GM18861 (cell line): Measurements from ENCODE around the gene GSTM2.

Experiments used
- ATAC-seq: cut with Tn5 transposase; IDR thresholded peaks from one replicate; pipeline ENCODE4 v1.9.1; 2021; ENCODE audit not compliant: unreplicated experiment

GSTM2 gene

DNA sequence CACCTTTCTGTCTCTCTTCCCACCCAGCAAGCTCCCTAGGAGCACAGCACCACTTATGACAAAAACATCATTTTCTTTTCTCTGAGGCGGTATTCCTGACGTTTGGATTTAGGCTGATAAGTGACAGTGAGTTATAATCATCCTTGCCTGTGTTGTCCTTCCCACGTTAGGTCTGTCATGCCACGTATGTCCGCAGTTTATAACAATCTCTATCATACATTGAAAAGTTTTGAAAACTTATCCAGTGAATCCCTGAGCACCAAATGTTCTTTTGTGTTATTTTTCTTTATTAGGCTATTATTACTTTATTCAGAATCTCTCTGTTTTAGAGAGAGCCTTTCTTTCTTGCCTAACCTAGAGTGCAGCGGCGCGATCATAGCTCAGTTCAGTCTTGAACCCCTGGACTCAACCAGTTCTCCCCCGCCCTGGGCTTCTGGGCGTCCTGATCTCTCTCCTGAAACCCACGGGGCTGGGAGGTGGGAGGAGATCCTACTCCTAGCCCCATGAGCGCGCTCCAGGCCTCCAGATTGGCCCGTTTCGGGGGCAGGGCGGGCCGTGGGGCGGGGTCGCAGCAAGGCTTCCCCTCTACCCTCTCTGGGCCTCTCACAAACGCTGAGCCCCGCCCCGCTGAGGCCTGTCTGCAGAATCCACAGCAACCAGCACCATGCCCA, at the start of gene GSTM2:
Gene GSTM2, plus strand, starts transcription at position 606 of the 671 bp plus-strand sequence. Its CDS starts 59 bp downstream, at position 665.
- ATAC-seq: peak; percentile 95

GRCh38 chr1:109618661-109619575, 48.9 kb upstream of the GSTM2 start:
- ATAC-seq: no peak

- ATAC-seq: peak; percentile 27
Observed at GRCh38 chr1:109619576-109620400, 48.1 kb upstream of the GSTM2 start, which contains the start of the genes AMPD2 and GNAT2. Gene AMPD2, plus strand, starts transcription at chr1:109619837. Its CDS starts 1,339 bp downstream, at chr1:109621176. Gene GNAT2, minus strand, starts transcription at chr1:109619616. Its CDS starts 6,746 bp downstream, at chr1:109612870.

DNA sequence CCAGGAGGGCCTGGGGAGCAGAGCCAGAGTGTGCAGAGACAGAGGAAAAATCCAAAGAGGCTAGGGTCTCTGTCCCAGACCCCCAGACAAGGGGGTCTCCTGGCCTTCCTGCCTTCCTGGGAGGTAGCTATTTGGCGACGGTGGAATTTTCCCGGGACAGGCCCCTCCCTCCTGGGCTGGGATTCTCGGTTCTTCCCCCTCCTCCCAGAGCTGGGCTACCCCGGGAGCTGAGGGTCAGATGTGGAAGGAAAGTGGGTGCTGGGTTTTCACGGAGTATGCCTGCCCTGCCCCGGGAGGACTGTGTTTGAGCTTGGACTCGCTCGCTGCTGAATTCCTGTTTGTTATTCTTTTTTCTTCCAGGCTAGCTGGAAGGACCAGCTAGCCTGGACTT, 47.5 kb upstream of the GSTM2 start:
- ATAC-seq: no peak

DNA sequence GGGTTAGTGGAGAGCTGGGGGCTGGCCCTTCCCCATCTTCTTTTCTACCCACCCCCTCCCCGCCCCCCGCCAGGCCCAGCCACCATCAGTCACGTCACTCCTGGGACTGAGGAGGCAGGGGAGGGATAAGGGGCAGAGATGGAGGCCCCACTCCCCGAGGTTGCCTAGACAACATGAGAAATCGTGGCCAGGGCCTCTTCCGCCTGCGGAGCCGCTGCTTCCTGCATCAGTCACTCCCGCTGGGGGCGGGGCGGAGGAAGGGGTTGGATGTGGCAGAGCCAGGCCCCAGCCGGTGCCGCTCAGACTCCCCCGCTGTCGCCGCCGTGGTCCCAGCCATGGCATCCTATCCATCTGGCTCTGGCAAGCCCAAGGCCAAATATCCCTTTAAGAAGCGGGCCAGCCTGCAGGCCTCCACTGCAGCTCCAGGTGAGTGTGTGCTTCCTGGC, 47.0 kb upstream of the GSTM2 start:
- peak; percentile 76 for ATAC-seq

GRCh38 chr1:109621379-109622136, 46.3 kb upstream of the GSTM2 start:
- no peak for ATAC-seq

- ATAC-seq: no peak
Observed at GRCh38 chr1:109622137-109622892, 45.5 kb upstream of the GSTM2 start.

DNA sequence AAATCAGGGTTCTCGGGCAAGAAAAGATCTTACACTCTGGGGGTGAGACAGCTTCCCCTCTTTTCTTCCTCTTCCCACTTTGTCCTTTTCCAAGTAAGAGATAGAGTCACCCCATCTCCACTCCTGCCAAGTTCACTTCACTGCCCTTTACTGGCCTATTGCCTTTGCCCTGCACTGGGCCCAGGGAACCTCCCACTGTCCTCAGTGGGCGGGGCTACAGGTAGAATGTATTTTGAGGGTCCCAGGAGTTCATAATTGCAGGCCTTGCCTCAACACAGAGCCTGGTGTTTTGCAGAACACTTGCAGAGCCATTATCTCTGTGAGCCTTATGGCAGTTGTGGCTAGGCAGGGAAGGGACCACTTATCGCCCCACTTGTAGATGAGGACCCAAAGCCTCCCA, 45.0 kb upstream of the GSTM2 start:
- ATAC-seq: no peak

DNA sequence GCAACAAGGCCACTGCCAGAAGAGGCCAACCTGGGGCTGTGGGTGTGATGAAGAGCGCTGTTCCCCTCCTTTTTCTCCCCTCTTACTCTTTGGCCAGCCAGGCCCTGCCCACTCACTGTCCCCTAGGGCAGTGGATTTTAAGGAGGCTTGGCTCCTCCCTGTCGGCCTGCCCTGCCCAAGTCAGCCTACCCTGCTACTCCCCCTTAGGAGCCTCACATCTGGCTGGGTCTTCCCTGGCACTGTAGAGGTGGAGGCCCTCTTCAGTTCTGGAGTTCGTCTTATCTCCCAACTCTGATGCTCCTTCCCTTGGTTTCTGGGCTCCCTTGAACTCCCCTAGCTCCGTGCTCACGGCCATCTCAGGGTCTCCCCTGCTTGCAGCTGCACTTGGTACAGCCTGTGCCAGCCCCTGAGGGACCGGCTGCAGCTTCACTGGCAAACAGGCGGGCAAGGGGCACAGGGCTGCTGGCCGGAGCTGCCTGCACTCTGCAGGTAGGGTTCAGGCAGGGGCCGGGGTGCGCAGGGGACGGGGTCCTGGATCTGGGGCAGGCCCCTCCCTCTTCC, 44.2 kb upstream of the GSTM2 start:
- ATAC-seq: no peak

DNA sequence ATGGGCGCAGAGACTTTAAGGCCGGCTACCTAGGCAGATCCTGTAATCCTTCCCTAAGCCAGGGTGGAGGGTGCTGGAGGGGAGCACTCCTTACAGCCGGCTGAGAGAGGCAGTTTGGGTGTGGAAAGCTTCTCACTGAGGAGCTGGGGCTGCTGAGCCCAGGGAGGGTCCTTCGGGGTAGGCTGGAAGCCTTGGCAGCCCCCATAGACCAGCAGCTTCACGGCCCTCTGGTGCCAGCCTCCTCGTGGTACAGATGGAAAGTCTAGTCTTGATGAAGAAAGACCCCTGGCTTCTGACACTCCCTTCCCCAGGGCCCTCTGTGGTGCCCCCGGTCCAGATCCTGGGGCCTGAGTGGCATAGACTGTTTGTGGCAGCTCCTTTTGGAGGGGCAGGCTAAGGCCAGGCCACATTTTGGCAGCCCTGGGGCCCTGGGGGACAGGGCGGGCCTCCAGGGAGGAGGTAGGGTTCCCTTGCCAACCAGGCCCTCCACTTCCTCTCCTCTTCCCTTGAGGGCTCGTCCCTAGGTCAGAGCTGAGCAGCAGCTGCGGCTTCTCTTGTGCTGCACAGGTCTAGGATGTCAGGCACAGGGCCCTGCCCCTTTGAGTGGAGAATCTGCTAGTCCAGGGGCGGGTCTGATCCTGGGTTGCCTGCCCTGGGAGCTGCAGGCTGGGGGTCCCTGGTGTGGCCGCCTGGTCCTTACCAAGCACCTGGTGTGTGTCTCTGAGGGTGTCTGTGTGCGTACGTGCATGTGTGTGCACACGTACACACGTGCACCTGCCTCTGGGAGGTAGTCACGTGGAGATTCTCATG, 43.5 kb upstream of the GSTM2 start:
- peak; percentile 28 for ATAC-seq

DNA sequence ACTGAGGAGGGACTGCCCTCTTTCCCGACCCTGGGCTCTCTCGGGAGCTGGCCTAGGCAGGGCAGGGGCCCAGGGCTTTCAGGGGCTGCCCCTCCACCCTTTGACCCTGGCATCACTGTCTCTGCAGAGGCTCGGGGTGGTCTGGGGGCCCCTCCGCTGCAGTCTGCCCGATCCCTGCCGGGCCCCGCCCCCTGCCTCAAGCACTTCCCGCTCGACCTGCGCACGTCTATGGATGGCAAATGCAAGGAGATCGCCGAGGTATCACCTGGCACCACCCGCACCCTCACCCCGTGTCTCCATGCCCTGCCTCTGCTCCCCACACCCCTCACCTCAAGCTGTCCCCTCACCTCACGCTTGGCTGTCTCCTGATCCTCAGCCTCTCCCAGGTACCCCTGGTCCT, 42.7 kb upstream of the GSTM2 start:
- no peak for ATAC-seq

DNA sequence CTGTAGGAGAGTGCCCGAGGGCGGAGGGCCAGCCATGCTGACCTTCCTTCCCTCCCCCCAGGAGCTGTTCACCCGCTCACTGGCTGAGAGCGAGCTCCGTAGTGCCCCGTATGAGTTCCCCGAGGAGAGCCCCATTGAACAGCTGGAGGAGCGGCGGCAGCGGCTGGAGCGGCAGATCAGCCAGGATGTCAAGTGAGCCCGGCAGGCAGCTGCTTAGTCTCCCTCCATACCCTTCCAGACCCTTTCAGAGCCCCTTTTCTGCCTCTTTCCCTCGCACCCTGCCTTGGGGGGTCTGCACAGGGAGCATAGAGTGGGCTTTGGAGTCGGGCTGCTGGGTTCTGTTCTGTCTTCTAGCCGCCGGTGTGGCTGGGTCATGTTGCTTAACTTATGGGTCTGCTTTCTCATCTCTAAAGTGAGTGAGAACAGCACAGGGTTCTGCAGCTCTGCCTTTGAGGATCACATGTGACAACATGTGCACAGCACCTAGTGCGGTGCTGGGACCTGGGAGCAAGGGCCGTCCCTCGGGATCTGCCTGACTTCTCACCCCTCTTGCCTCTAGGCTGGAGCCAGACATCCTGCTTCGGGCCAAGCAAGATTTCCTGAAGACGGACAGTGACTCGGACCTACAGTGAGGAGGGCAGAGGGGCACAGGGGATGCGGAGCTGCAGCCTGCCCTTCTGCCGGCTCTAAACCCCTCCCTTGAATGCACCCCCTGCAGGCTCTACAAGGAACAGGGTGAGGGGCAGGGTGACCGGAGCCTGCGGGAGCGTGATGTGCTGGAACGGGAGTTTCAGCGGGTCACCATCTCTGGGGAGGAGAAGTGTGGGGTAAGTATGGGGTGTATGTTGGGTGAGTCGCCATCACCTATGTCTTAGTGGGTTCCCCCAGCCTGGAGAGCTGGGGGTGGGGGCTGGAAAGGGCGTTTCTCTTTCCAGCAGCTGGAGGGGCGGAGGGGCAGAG, 42.0 kb upstream of the GSTM2 start:
- no peak for ATAC-seq

GRCh38 chr1:109626682-109627408, 41.0 kb upstream of the GSTM2 start:
- ATAC-seq: no peak

DNA sequence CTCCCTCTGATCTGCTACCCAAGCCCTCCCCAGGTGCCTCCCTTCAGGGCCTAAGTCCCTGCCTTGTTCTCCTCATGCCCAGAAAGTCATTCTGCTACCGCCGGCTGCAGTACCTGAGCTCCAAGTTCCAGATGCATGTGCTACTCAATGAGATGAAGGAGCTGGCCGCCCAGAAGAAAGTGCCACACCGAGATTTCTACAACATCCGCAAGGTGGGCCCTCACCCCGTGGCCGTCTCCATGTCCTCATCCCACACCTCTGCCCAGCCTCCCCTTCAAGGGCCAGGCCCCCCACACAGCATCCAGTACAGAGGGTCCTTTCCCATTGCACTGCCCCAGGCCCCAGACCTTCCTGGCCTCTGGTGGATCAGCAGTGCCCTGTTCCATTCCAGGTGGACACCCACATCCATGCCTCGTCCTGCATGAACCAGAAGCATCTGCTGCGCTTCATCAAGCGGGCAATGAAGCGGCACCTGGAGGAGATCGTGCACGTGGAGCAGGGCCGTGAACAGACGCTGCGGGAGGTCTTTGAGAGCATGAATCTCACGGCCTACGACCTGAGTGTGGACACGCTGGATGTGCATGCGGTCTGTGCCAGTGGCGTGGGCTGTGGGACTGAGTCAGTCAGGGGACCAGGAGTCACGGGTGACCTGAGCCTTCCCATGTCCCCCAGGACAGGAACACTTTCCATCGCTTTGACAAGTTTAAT, 40.0 kb upstream of the GSTM2 start:
- ATAC-seq: no peak

DNA sequence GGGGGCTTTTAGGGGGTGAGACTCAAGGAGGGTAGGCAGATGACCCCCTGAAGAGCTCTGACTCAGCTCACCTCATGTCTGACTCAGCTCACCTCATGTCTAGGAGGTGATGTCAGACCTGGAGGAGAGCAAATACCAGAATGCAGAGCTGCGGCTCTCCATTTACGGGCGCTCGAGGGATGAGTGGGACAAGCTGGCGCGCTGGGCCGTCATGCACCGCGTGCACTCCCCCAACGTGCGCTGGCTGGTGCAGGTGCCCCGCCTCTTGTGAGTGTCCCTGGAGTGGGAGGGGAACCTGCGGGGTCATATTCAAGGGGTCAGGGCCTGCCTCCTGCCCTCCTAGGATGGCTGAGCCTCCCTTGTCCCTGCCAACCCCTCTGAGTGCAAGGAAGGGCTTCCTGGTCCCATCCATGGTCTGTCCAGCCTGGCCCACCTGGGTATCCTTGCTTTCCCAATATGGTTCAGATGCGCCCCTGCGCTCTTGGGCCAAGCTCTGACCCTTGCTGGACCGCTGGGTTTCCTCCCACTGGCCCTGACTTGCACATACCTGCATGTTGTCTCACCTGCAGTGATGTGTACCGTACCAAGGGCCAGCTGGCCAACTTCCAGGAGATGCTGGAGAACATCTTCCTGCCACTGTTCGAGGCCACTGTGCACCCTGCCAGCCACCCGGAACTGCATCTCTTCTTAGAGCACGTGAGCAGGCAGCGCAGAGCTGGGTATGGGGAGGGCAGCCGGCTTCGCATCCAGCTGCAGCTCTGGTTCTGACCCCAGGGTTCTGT, 39.1 kb upstream of the GSTM2 start:
- no peak for ATAC-seq
